ENCODE measurements around the gene CHRNG.

CHRNG gene

GRCh38 chr2:232541195-232541960 lies 1.9 kb downstream of the CHRNG start:
- H3K9me3 ChIP-seq = no peaks in the 10 kb centered on the region
- no peaks in the 10 kb centered on the region for H3K27me3 ChIP-seq
- peaks cover 3% of the 10 kb centered on the region for H3K36me3 ChIP-seq
- no peak for DNase-seq
- H3K4me1 ChIP-seq = no peaks in the 10 kb centered on the region
- no peak overlapping the region for H3K4me3 ChIP-seq (ENCODE audit: low read depth, low read length)
- no peak for TF ChIP-seq CTCF (IDR thresholded peaks at IDR 0.05; ENCODE audit: low read depth, low read length)

DNA sequence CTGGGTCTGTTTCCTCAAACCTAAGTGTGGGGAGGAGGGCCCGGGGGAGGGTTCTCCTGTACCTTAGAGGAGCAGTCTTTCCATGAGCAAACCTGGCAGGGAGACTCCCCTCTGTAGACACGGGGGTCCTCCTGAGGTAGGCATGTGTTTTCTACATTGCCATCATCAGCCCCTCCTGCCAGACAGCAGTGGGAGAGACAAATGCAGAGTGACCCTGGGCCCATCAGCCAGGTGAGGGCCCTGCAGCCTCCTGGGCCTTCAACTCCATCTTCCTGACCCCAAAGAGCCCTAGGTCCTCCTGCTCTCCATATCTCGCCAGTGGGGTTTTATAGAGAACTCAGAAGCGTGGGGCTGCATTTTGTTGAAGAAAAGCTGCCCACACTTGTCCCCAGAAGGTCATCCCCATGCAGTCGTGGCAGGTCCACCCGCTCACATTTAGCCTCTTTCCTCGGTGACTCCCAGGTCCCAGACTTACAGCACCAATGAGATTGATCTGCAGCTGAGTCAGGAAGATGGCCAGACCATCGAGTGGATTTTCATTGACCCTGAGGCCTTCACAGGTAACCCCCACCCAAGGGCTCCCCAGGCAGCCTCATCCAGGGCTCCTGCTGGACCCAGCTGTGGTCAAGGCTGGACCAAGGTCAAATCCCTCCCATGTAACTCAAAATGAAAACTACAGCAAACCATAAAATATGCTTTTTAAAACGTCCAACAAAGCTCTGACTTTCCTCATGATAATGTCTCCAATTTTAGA lies 2.6 kb downstream of the CHRNG start:
- no peak for TF ChIP-seq CTCF (IDR thresholded peaks at IDR 0.05; ENCODE audit: low read depth, low read length)
- Histone ChIP-seq H3K9me3 (no peaks in the 10 kb centered on the region), H3K36me3 (peaks cover 7% of the 10 kb centered on the region), H3K27me3 (no peaks in the 10 kb centered on the region), H3K4me1 (no peaks in the 10 kb centered on the region), H3K4me3 (ENCODE audit: low read depth, low read length) (no peak overlapping the region)
- no peak for DNase-seq

DNA sequence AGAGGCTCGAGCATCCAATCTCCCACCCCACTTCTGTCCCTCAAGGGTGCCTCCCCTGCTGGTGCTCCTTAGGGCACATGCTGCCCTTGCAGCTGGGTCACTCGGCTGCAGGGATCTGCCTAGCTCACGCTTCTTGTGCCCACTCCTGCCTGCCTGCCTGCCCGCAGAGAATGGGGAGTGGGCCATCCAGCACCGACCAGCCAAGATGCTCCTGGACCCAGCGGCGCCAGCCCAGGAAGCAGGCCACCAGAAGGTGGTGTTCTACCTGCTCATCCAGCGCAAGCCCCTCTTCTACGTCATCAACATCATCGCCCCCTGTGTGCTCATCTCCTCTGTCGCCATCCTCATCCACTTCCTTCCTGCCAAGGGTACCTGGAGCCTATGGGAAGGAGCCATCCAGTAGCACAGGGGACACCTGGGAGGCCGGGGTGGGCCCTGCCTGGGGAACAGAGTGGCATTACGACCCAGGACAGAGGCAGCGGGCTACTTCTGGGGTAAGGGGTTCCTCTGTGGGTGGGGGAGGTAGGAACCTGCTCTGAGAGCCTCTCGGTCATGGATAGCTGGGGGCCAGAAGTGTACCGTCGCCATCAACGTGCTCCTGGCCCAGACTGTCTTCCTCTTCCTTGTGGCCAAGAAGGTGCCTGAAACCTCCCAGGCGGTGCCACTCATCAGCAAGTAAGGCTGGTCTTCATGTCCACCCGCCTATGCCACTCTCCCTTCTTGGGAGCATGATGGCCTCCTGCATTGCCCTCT lies 3.4 kb downstream of the CHRNG start:
- DNase-seq = no peak
- no peaks in the 10 kb centered on the region for H3K27me3 ChIP-seq
- no peaks in the 10 kb centered on the region for H3K4me1 ChIP-seq
- no peak for TF ChIP-seq CTCF (IDR thresholded peaks at IDR 0.05; ENCODE audit: low read depth, low read length)
- H3K9me3 ChIP-seq = no peaks in the 10 kb centered on the region
- H3K36me3 ChIP-seq = peaks cover 13% of the 10 kb centered on the region
- no peak overlapping the region for H3K4me3 ChIP-seq (ENCODE audit: low read depth, low read length)

- no peak for TF ChIP-seq CTCF (IDR thresholded peaks at IDR 0.05; ENCODE audit: low read depth, low read length)
- no peaks in the 10 kb centered on the region for H3K4me1 ChIP-seq
- peaks cover 18% of the 10 kb centered on the region for H3K36me3 ChIP-seq
- H3K4me3 ChIP-seq (ENCODE audit: low read depth, low read length) = no peak overlapping the region
- no peaks in the 10 kb centered on the region for H3K9me3 ChIP-seq
- H3K27me3 ChIP-seq = no peaks in the 10 kb centered on the region
- no peak for DNase-seq
These were observed 4.0 kb downstream of the CHRNG start for GRCh38 chr2:232543491-232543890.

DNA sequence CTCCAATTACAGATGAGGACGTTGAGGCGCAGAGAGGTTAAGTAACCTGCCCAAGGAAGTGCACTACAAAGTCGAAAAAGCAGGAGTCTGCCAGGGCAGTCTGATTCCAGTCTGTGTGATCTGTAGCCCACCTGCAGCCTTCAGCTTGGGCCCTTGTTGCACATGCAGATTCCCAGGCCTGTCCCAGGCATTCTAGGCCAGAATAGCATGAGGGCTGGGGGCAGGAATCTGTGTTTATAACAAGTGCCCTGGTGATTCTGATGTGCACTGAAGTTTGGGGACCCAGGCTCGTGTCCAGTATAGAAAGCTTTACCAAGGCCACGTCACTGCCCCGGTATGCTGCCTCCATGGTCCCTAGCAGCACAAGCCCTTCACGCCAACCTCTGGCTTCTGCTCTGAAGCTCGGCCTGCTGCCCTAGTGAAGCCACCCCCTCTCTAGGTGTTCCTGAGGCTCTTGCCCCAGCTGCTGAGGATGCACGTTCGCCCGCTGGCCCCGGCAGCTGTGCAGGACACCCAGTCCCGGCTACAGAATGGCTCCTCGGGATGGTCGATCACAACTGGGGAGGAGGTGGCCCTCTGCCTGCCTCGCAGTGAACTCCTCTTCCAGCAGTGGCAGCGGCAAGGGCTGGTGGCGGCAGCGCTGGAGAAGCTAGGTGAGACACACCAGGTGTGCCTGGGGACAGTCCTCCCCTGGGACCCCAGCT lies 4.6 kb downstream of the CHRNG start:
- DNase-seq = no peak
- no peaks in the 10 kb centered on the region for H3K9me3 ChIP-seq
- peaks cover 19% of the 10 kb centered on the region for H3K36me3 ChIP-seq
- H3K4me1 ChIP-seq = no peaks in the 10 kb centered on the region
- no peak for TF ChIP-seq CTCF (IDR thresholded peaks at IDR 0.05; ENCODE audit: low read depth, low read length)
- no peaks in the 10 kb centered on the region for H3K27me3 ChIP-seq
- H3K4me3 ChIP-seq (ENCODE audit: low read depth, low read length) = no peak overlapping the region

All from BE2C (cell line).